ENCODE measurements around the gene SNF8. TPM values are rescaled to one million over a fixed set of nuclear protein-coding genes. Genes with fewer than 3 reads are reported as not detected.

Gene SNF8
- total and polyA plus RNA-seq, 2 of the 4 experiments (the other 2 are of a cell fraction) = 171 to 181 TPM

GRCh38 chr17:48903401-48903800, 41.2 kb downstream of the SNF8 start:
- Histone ChIP-seq H3K4me1 (ENCODE audit: control insufficient read depth, insufficient read depth, low read length) (peaks cover 3% of the 10 kb centered on the region), H3K23ac (ENCODE audit: low read depth, low read length) (no peak overlapping the region), H3K4me3 (ENCODE audit: insufficient read depth, low read depth, low read length) (no peak overlapping the region), H2BK20ac (ENCODE audit: low read depth, low read length) (no peak overlapping the region), H4K20me1 (ENCODE audit: insufficient read depth, low read length) (no peaks in the 10 kb centered on the region), H2AK9ac (replicated peaks; ENCODE audit: low read depth, low read length, poor library complexity) (no peak overlapping the region), H3K18ac (ENCODE audit: low read depth, low read length) (no peak overlapping the region), H3K56ac (ENCODE audit: extremely low read depth, insufficient read depth, low read length) (no peak overlapping the region), H3K4ac (ENCODE audit: low read depth, low read length) (no peak overlapping the region), H3K9me1 (ENCODE audit: insufficient read depth, low read length) (peaks cover 4% of the 10 kb centered on the region; the same call in 1 of the 2 replicates), H3K4me2 (ENCODE audit: low read depth, low read length) (no peak overlapping the region), H3K27me3 (ENCODE audit: control insufficient read depth, insufficient read depth, low read length) (no peaks in the 10 kb centered on the region), H2AK5ac (ENCODE audit: low read depth, low read length) (no peak overlapping the region), H4K5ac (ENCODE audit: low read depth, low read length) (no peak overlapping the region), H3K79me1 (ENCODE audit: low read depth in 1 of 2, low read length in 2 of 2) (peaks cover 5 to 8% of the 10 kb centered on the region in 2 experiments; a peak in 2 of 4 replicates), H2AFZ (replicated peaks; ENCODE audit: low read length, poor library complexity) (no peak overlapping the region), H4K91ac (ENCODE audit: insufficient read depth, low read depth, low read length) (no peak overlapping the region), H3K9ac (ENCODE audit: low read depth, low read length) (no peak overlapping the region), H3K14ac (replicated peaks; ENCODE audit: low read depth, low read length) (no peak overlapping the region), H4K8ac (ENCODE audit: low read depth in 2 of 2, low read length in 2 of 2) (no peak overlapping the region), H3K27ac (ENCODE audit: insufficient read depth, low read length) (no peak overlapping the region), H3K9me3 (ENCODE audit: control insufficient read depth, insufficient read depth, low read length) (no peaks in the 10 kb centered on the region), H2BK5ac (ENCODE audit: low read depth, low read length, poor library complexity, severe bottlenecking) (no peak overlapping the region), H2BK120ac (ENCODE audit: low read depth, low read length) (no peak overlapping the region), H2BK15ac (ENCODE audit: low read depth, low read length) (no peak overlapping the region), H3K36me3 (ENCODE audit: control insufficient read depth, insufficient read depth, low read length) (peaks cover 2% of the 10 kb centered on the region; the same call in 1 of the 2 replicates)
- CTCF ChIA-PET = interaction anchor here (0.7 kb wide), 1 partner anchor 1800 kb away, joined by 10 read pairs; no protein-coding TSS in a partner anchor
- POLR2A ChIA-PET (ENCODE audit: unreplicated experiment) = interaction anchor here (0.7 kb wide), 1 partner anchor 30 kb away, joined by 8 read pairs; no protein-coding TSS in a partner anchor
- intact Hi-C loops (cut with micrococcal nuclease) (no loop called here), dilution Hi-C loops (cut with HindIII; ENCODE audit: low sequenced_read_pairs, unreplicated experiment) (loop anchor here (25.0 kb wide), 1 partner anchor 134 kb away; no protein-coding TSS in a partner anchor), in situ Hi-C loops (cut with MboI; ENCODE audit: low sequenced_read_pairs) (no loop called here)
- DNase-seq (no peak), ATAC-seq (ENCODE audit: low read depth) (no peak)
- TF ChIP-seq SMC3 (IDR thresholded peaks at IDR 0.05; ENCODE audit: low read depth, low read length) (no peak), USF2 (IDR thresholded peaks at IDR 0.05; ENCODE audit: low read depth, low read length) (no peak), CEBPB (IDR thresholded peaks at IDR 0.05; ENCODE audit: low read depth, low read length) (no peak), FOS (IDR thresholded peaks at IDR 0.05; ENCODE audit: low read depth, low read length) (no peak), MXI1 (IDR thresholded peaks at IDR 0.05; ENCODE audit: borderline replicate concordance, low read depth, low read length) (no peak), NFE2L2 (IDR thresholded peaks at IDR 0.05; ENCODE audit: low read depth, low read length) (no peak), RCOR1 (IDR thresholded peaks at IDR 0.05; ENCODE audit: insufficient replicate concordance, low read length) (no peak)
- WGBS, 2 experiments (ENCODE audit: extremely low coverage in 2 of 2, insufficient read length in 1 of 2) = no CpG with 5 or more reads among the region's 1 CpG
- BruUV-seq (replicated peaks) = no TSS peak
